Mucosa of stomach (tissue), 1 donor: ENCODE data around the gene USP11.

Source experiments
- H3K27me3 ChIP-seq: one replicate; pipeline ENCODE4 v1.7.0; 2013; ENCODE audit warnings: mild to moderate bottlenecking, low read length; ENCODE audit not compliant: control insufficient read depth, insufficient read depth
- H3K36me3 ChIP-seq: one replicate; pipeline ENCODE4 v1.7.0; 2013; ENCODE audit warnings: low read length; ENCODE audit not compliant: control insufficient read depth, insufficient read depth
- H3K4me1 ChIP-seq: one replicate; pipeline ENCODE4 v1.7.0; 2013; ENCODE audit warnings: mild to moderate bottlenecking, low read length; ENCODE audit not compliant: control insufficient read depth, insufficient read depth
- H3K4me3 ChIP-seq: one replicate; pipeline ENCODE4 v1.7.0; 2013; ENCODE audit warnings: low read length
- H3K9ac ChIP-seq: one replicate; pipeline ENCODE4 v1.7.0; 2013; ENCODE audit warnings: mild to moderate bottlenecking, low read length, moderate library complexity
- H3K9me3 ChIP-seq: one replicate; pipeline ENCODE4 v1.7.0; 2013; ENCODE audit warnings: mild to moderate bottlenecking, low read length, moderate library complexity; ENCODE audit not compliant: control insufficient read depth
- donor health status: Pancreatic carcinoma.

The USP11 gene

DNA sequence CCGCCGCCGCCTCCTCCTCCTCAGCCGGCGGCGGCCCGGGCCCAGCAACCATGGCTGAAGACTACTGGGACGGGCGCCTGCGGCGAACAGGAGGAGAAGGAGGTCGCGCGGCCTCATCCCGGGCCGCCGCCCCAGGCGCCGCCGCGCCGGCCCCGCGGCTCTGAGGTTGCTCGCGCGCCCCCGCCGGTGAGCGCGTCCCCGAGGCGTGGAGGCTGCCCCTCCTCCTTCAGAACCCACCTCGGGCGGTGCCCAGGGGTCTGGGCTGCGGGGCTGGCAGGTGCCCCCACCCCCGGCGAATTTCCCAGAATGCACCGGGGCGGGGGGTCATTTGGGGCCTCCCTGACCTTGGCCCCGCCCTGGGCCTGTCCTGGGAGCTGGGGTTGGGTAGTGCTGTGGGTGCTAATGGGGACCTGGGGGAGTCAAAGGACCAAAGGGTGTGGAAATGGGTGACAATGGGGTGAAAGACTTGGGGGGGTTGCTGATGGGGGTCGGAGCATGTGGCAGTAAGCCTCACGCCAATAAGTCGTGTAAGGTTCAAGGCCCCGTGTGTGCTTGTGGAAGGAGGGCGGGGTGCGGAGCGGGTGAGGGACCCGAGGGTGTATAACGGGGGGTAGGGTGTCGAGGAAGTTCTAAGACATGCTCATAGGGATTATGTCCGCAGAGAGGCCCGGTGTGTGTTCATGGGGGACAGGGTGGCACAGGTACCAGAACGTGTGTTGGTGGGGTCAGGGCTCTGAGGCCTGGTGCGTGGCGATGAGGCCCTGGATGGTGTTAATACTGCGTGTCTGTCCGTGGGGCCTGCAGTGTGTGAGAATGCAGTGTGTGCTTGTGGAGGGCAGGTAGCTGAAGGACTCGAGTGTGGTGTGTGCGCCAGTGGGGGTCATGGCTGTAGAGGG lies 13.6 kb upstream of the USP11 start:
- H3K9me3 ChIP-seq: no peaks in the 10 kb centered on the region
- H3K4me1 ChIP-seq: peaks cover 20% of the 10 kb centered on the region
- H3K9ac ChIP-seq: peak overlapping the region; percentile 88
- H3K27me3 ChIP-seq: no peaks in the 10 kb centered on the region
- H3K4me3 ChIP-seq: peak overlapping the region; percentile 72
- H3K36me3 ChIP-seq: peaks cover 7% of the 10 kb centered on the region

DNA sequence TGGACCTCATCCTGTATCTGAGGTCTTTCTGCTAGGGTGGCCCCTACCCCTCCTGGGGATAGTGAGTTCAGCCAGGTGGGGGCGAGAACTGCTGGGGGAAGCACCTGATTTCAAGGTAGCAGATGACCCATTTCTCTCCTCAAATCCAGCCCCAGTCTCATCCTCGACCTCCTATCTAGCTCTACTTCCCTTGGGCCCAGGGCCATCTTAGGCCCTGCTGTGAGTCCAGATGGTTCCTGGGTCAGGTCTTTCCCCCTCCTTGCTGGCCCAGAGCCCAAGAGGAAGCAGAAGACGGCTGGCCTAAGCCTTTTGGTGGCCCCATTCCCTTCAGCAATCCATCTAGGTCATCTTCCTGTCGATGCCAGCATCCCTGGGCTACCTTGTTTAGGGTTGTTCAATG lies 11.1 kb upstream of the USP11 start:
- Histone ChIP-seq H3K36me3 (no peaks in the 10 kb centered on the region), H3K9me3 (no peaks in the 10 kb centered on the region), H3K4me1 (peaks cover 16% of the 10 kb centered on the region), H3K27me3 (no peaks in the 10 kb centered on the region), H3K9ac (no peak overlapping the region), H3K4me3 (no peak overlapping the region)

DNA sequence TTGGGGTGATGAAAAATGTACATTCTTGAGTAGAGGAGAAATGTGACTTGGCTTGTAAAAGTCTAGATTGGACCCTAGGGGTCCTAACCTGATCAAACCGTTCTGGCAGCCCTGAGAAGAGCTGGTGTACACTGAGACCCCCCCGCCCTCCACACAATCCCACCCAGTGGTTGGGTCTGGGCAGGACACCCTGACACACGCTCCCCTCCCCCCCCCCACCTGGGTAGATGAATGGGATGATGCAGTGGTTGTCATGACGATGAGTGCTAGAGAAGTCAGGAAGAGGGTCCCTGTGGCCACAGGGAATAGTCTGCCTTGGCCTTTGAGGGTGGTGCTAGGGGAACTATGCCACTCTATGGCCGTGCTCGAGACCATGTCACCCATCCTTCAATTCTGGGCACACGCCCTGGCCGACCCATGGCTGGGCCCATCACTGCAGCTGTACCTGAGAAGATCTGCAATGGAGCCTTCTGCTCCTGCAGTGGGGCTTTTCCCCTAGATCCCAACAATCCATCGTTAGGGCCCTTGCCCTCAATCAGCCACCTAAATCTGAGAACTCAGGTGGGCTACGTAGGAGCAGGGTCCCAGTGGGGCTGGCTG lies 10.0 kb upstream of the USP11 start:
- no peak overlapping the region for H3K9ac ChIP-seq
- no peak overlapping the region for H3K4me3 ChIP-seq
- H3K36me3 ChIP-seq: no peaks in the 10 kb centered on the region
- H3K4me1 ChIP-seq: peaks cover 10% of the 10 kb centered on the region
- no peaks in the 10 kb centered on the region for H3K9me3 ChIP-seq
- H3K27me3 ChIP-seq: no peaks in the 10 kb centered on the region

DNA sequence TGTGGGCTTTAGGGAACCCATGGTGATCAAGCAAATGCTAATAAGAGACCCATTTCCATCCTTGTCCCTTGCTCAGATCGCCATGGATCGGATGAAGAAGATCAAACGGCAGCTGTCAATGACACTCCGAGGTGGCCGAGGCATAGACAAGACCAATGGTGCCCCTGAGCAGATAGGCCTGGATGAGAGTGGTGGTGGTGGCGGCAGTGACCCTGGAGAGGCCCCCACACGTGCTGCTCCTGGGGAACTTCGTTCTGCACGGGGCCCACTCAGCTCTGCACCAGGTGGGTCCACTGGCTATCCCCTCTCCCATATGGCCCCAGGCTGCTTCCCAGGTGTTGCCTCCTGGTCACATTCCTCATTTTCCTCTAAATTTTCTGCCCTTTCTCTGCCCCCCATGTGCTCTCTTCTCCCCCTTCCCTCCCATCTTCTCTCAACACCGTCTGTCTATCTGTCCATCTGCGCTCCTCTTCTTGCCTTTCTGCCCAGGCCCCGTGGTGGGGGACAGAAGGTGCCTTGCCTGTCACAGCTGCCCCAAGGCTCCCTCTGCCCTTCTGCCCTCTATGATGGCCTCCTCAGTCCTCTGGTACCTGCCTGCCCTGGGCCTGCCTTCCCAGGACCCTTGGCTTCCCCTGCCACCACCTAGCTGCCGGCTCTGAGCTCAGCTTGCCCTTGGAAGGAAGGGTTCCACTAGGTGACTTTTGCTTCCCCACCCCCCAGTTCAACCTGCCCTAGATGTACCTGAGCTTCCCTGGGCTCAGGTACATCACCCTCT lies 9.1 kb upstream of the USP11 start:
- no peaks in the 10 kb centered on the region for H3K36me3 ChIP-seq
- no peaks in the 10 kb centered on the region for H3K27me3 ChIP-seq
- H3K4me3 ChIP-seq: no peak overlapping the region
- H3K4me1 ChIP-seq: peaks cover 10% of the 10 kb centered on the region
- no peaks in the 10 kb centered on the region for H3K9me3 ChIP-seq
- H3K9ac ChIP-seq: no peak overlapping the region

DNA sequence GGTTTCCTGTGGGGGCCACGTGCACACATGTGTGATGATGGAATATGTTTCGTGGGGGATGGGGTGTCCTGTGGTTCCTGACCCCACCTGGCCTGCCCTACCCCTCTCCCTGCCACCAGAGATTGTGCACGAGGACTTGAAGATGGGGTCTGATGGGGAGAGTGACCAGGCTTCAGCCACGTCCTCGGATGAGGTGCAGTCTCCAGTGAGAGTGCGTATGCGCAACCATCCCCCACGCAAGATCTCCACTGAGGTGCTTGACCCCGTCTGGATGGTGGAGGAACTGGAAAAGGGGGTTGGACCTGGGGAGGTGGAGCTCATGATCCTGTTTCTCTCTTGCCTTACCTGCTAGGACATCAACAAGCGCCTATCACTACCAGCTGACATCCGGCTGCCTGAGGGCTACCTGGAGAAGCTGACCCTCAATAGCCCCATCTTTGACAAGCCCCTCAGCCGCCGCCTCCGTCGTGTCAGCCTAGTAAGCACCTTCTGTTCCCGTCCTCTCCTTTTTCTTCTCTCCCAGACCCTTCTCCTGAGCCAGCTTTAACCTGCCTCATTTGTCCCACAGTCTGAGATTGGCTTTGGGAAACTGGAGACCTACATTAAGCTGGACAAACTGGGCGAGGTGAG lies 8.4 kb upstream of the USP11 start:
- H3K27me3 ChIP-seq: no peaks in the 10 kb centered on the region
- no peaks in the 10 kb centered on the region for H3K36me3 ChIP-seq
- H3K9me3 ChIP-seq: no peaks in the 10 kb centered on the region
- peaks cover 10% of the 10 kb centered on the region for H3K4me1 ChIP-seq
- H3K9ac ChIP-seq: no peak overlapping the region
- no peak overlapping the region for H3K4me3 ChIP-seq

DNA sequence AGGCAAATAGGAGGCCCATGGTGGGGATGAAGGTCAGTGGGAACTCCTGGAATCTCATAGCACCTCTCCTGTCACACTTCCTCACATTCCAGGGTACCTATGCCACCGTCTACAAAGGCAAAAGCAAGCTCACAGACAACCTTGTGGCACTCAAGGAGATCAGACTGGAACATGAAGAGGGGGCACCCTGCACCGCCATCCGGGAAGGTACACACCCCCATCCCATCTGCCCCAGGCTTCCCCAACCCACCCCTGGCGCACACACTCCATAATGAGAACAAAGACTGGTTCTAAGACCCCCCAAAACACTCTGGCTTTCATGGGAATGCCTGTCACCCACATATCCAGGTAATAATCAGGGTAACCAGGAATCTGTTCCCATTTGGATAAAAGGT lies 7.9 kb upstream of the USP11 start:
- Histone ChIP-seq H3K27me3 (no peaks in the 10 kb centered on the region), H3K4me3 (no peak overlapping the region), H3K36me3 (no peaks in the 10 kb centered on the region), H3K9me3 (no peaks in the 10 kb centered on the region), H3K9ac (no peak overlapping the region), H3K4me1 (peaks cover 7% of the 10 kb centered on the region)

DNA sequence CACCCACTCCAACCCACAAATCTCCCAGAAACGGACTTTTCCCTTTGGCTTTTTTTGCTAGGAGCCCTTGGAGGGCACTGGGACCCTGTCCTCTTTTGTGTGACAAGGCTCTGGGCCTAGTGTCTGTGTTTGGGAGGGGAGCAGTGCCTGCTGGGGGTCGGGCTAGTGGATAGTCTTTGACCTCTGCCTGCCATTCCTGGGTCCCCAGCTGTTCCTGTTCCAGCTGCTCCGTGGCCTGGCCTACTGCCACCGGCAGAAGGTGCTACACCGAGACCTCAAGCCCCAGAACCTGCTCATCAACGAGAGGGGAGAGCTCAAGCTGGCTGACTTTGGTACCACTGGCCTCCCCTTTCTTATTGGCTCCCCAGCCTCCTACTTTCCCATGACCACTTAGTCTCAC lies 6.7 kb upstream of the USP11 start:
- H3K4me3 ChIP-seq: no peak overlapping the region
- H3K36me3 ChIP-seq: no peaks in the 10 kb centered on the region
- H3K27me3 ChIP-seq: no peaks in the 10 kb centered on the region
- no peaks in the 10 kb centered on the region for H3K4me1 ChIP-seq
- H3K9ac ChIP-seq: no peak overlapping the region
- H3K9me3 ChIP-seq: no peaks in the 10 kb centered on the region

DNA sequence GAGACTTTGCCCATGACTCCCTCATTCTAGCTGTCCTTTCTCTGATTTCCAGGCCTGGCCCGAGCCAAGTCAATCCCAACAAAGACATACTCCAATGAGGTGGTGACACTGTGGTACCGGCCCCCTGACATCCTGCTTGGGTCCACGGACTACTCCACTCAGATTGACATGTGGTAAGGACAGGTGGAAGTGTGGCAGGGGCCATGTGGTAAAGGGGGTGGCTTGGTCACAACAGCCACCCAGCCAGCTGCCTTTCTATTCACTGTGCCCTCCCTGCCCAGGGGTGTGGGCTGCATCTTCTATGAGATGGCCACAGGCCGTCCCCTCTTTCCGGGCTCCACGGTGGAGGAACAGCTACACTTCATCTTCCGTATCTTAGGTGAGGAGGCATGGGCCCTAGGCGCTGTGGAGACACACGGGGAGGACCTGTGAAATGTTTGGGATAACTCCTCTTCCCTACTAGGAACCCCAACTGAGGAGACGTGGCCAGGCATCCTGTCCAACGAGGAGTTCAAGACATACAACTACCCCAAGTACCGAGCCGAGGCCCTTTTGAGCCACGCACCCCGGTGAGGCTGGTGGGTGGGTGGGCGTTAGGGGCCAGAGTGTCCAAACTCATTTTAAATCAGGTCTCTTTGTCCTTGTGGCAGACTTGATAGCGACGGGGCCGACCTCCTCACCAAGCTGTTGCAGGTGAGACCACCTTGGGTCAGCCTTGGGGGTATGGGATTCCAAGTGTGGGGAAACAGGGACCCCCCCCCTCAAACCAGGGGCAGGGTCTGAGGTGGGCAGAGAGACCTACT lies 6.1 kb upstream of the USP11 start:
- H3K9ac ChIP-seq: no peak overlapping the region
- H3K27me3 ChIP-seq: no peaks in the 10 kb centered on the region
- H3K4me3 ChIP-seq: no peak overlapping the region
- no peaks in the 10 kb centered on the region for H3K36me3 ChIP-seq
- no peaks in the 10 kb centered on the region for H3K9me3 ChIP-seq
- no peaks in the 10 kb centered on the region for H3K4me1 ChIP-seq

DNA sequence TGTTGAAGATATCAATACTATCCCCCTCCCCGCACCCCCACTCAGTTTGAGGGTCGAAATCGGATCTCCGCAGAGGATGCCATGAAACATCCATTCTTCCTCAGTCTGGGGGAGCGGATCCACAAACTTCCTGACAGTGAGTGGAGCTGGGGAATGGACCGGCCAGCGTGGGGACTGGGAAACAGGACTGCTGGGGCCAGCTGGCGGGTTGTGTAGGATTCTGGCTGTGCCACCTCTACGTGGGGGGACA lies 5.5 kb upstream of the USP11 start:
- Histone ChIP-seq H3K9me3 (no peaks in the 10 kb centered on the region), H3K9ac (no peak overlapping the region), H3K4me3 (no peak overlapping the region), H3K36me3 (no peaks in the 10 kb centered on the region), H3K4me1 (peaks cover 1% of the 10 kb centered on the region), H3K27me3 (no peaks in the 10 kb centered on the region)

DNA sequence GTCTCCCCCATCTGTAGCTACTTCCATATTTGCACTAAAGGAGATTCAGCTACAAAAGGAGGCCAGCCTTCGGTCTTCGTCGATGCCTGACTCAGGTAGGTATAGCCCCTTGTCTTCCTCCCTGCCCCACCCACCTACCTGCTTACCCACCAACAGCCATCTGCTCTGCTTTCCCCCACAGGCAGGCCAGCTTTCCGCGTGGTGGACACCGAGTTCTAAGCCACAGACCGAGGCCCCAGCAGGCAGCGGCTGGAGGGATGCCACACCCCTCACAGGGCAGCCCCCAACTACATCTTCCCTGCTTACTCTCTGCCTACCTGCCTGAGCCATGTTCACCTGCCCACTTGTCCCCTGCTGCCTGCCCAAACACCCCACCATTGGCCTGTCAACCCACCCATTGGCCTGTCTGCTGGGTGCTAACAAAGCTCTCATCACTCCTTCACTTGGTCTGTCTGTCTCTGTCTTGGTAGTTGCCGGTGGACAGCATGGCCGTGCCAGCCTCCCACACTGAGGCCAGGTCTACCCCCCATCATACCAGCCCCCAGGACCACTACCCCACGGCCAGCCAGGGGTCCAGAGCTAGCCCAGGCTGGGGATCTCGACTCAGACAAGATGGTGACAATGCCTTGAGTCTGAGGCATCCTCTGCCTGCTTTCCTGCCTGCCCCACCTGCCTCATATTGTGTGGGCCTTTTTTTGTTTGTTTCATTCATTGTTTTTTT lies 4.1 kb upstream of the USP11 start:
- Histone ChIP-seq H3K36me3 (no peaks in the 10 kb centered on the region), H3K4me3 (no peak overlapping the region), H3K4me1 (peaks cover 6% of the 10 kb centered on the region), H3K27me3 (no peaks in the 10 kb centered on the region), H3K9me3 (no peaks in the 10 kb centered on the region), H3K9ac (no peak overlapping the region)

DNA sequence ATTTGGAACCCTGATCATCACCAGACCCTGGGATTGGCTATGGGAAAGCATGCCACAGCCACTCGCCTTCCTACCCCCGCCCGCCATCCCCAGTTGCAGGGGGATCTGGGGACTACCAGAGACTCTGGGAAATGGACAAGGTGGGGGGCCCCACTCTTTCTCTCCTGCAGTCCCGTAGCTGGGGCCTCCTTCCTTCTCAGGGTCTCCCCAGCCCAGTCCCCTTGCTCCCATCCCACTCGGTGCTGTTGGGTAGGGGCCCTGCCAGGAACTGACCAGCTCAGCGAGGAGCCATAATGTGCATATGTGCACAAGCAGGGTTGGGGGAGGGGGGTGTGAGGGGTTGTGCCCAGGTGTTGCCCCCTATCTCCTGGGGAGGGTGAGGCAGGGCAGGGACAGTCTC lies 3.4 kb upstream of the USP11 start:
- H3K27me3 ChIP-seq: no peaks in the 10 kb centered on the region
- no peaks in the 10 kb centered on the region for H3K9me3 ChIP-seq
- peaks cover 6% of the 10 kb centered on the region for H3K4me1 ChIP-seq
- H3K9ac ChIP-seq: no peak overlapping the region
- no peaks in the 10 kb centered on the region for H3K36me3 ChIP-seq
- no peak overlapping the region for H3K4me3 ChIP-seq
